DMS53 treated with DMSO at 0.1 percent for 48 hours (cell line): ENCODE results near the gene PRPF19.

ENCODE experiments used
- DNase-seq: peaks from one replicate; lab custom pipeline; 2025; ENCODE audit not compliant: unreplicated experiment; lab: John Stamatoyannopoulos, UW

Gene PRPF19

DNA sequence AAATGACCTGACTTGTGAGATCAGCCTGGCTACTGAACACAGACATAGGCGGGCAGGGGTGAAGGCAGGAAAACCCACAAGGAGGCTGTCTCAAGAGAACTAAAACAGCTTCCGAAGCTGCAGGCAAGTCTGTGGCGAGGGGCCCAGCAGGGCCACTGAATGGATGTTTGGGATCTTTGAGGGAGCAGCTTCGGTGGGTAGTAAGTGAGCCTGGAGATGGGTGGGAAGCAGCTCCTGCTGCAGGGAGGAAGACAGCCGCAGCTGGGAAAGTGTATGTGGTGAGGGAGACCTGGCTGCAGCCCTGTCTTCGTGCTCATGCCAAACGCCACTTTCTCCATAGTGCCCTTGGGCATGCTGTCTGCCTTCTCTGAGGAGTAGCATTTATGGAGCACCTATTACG is 61.0 kb downstream of the PRPF19 start:
- no peak for DNase-seq

GRCh38 chr11:60844870-60845221 is 61.5 kb downstream of the PRPF19 start:
- DNase-seq, result no peak

- DNase-seq, result no peak
Observed at GRCh38 chr11:60844045-60844869, 62.1 kb downstream of the PRPF19 start.

DNA sequence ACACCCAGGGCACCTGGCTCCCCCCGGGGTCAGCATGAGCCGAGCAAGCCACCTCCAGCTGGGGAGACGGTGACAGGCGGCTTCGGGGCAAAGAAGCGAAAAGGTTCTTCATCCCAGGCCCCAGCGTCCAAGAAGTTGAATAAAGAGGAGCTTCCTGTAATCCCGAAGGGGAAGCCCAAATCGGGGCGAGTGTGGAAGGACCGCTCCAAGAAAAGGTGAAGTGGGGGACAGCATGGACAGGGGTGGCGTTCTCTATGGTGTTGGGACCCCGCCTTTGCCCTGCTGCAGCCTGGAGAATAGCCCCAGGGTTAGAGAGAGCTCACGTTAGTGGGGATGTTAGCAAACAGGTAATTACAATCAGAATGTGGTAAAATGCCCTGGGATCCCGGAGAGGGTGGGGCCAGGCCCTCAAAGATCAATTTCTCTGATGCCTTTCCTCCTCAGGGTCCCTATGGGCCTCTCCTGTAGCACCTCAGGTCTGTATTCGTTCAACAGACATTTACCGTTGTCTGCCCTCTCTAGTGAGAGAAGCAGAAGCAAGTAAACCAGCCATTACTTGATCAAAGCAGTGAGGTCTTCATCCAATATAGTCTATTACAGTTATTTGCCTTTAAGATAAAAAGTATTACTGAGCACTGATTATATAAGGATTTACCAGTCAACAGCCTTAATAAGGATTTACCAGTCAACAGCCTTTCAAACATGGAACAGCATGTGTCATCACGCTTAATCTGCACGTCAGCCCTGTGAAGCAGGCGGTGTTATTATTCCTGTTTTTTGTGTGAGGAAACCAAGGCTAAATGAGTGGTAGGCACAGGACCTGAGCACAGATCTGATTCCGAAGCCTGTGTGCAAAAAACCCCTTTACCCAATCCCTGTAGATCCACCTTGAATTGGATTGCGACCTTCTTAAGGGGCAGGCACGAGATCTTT is 63.5 kb downstream of the PRPF19 start:
- no peak for DNase-seq

- peak; percentile 84 for DNase-seq
Observed at GRCh38 chr11:60841797-60842667, 64.4 kb downstream of the PRPF19 start, which contains the start of gene CCDC86. CCDC86 (plus strand) TSS chr11:60842113; CDS start chr11:60842125, 12 bp downstream.
